ENCODE data around the gene MYT1.
A peak's percentile ranks its signal among the peaks of the same experiment; 100 is the strongest.

The MYT1 gene

DNA sequence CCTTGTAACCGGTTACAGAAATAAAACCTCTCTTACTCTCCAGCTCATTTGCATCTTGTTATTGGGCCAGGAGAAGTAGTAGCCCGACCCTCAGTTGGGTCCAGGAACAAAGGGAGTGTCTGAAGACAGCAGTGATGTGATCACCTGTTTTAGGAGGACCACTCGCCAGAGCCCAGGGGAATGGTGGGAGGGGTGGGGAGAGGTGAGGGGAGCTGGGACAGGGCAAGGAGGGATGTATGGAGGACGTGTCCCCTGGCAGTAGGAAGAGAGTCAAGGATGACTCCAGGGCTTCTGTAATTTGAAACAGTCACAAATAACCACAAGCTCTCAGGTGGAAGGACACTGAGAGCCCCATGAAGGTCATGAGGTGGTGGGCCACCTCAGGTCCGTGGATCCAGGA is 89.9 kb downstream of the MYT1 start:
- DNase-seq, result no peak

DNA sequence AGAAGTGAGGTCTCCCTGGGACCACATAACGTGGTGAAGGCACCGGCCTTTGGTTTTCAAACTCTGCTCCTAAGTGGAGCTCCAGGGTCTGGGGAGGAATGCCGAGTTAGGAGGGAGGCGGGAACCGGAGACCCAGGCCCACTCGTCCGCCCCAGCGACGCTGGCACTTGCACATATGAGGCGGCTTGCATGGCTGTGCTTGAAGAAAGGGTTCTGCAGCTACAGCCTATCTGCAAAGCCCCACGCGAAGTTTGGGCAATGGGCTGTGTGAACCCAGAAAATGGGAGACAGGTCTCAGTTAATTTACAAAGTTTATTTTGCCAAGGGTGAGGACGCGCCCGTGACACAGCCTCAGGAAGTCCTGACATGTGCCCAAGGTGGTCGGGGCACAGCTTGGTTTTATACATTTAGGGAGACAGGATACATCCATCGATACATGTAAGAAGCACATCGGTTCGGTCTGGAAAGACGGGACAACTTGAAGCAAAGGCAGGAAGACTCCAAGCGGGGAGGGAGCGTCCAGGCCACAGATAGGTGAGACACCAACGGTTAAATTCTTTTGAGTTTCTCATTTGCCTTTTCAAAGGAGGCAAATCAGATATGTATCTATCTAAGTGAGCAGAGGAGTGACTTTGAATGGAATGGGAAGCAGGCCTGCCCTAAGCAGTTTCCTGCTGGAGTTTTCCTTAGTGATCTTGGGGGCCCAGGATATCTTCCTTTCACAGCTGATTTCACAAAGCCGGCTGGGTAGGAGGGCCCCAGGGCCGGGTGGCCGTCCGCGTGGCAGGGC is 90.5 kb downstream of the MYT1 start:
- no peak for DNase-seq

DNA sequence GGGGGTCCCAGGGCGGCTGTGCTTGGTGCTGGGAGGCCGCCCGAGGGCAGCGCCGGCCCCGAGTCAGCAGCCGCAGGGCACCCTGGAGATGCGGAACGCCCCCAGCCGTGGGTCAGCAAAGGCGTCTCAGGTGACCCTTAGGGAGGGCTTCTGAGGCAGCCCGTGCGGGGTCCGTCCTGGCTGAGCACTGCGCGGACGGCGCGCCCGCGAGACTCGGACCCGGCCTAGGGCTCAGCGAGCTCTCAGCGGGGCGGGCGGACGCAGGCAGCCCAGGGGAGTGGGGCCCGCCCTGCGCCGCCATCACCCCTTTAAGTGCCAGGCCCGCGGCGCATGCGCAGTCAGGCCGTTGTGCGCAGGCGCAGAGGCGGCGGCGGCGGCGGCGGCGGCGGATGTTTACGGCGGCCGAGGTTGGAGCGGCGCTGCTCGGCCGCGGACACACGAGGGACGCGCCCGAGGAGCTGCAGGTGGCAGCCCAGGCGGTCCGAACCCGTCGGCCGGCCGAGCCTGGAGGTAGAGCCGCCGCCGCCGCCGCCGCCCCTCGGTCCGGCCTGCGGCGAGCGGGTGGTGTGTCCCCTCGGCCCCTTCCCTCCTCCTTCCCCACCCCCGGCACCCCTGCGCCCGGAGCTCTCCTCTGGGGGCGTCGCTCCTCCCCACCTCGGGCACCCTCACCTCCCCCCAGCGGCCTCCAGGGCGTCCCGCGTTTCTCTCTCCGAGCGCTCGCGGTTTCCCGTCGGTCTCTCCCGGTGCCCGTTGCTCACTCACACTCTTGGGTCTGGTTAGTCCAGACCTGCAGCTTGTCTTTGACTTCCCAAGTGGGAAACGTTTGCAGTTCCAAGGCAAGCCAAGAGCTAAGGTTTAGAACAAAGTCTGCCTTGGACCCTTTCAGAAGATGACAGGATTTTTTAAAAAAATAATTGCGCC is 91.4 kb downstream of the MYT1 start, which contains the start of gene PCMTD2:
Gene PCMTD2, plus strand, starts transcription at position 388 of the 921 bp plus-strand sequence. CDS start 4,218 bp downstream, outside the sequence.
- peak; percentile 88 for DNase-seq

DNA sequence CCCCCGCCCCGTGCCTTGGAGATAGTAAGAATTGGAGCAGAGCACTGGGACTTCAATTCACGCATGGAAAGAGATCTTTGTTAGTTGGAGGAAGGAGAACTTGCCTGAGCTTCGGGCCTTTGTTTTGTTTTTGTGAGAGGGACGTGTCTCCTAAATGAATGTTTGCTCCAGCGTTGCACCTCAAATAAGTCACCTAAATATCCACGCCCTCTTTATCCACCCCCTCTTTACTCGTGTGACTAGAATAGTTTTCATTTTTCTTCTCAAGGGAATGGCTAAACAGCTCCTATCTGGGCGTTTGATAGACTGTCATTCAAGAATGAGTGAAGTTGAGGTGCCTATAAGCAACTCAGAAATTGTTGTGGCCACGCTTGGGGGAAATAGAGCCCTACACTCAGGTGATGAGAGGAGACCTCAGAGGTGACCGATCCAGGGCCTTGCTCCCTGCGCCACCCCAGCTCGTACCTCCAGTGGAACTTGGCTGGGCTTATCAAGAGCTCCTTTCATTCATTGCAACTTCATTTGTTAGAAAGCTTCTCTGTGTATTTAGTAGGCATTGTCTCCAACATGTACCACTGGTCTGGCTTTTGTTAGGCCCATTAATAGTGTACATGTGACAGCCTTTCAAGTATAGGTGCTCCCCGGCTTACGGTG is 92.2 kb downstream of the MYT1 start:
- DNase-seq, result no peak

DNA sequence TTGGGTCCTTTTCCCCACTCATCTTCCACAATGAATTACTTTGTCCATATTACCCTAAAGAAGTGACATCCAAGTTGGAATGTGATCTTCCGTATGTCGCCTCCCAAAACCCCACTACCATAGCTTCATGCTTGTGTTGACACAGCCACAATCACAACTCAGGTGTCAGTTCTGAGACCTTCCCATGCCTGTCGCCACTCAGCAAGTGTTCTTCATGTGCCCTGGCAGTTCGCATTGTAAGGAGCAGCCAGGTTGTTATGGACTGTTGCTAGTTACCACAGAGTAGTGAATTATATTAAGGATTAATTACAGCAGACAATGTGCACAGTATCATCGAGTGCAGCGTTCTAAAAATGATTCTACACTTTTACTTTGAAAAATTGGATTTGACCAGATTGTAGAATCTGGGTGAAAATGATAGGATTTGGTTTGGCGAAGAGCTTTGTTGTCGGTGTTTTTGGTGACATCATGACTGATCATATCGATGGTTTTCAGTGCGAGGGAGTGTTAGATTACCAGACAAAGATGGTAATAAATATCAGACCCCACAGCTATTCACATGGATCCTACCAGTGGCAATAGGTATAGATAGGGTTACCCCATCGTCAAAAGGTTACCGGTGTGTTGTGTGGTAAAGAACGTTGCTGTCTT is 93.0 kb downstream of the MYT1 start:
- no peak for DNase-seq

DNA sequence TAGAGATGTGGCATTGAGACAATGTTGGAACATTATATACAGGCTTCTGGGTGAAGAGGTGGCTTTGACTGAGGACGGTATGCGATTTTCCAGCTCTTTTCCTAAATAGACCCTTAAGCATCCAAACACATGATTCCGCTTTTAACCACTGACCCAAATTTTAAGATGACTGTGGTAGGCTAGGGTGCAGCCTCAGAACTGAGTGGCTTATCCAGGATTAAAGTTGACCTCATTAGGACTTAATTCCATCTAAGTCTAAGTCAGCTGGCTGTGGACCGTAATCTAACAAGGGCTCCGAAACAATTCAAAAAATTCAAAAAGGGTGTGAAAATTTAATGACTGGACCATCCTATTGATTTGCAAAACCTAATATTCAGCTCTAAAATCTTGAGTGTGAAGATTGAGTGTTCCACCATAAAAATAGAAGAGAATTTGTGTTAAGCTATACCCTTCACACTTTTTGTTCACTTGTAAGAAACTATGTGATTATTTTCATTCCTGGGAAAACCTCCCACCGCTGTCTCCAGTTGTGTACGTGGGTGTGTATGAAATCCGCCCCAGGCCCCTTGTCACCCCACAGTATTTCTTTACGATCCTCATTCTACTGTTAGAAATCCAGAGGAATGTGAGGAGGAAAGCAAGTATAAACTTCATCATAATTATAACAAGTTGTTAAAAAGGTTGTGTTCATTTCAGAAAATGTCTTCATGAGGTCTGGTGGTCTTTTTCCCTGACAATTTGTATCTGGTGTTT is 94.0 kb downstream of the MYT1 start:
- DNase-seq, result no peak

DNA sequence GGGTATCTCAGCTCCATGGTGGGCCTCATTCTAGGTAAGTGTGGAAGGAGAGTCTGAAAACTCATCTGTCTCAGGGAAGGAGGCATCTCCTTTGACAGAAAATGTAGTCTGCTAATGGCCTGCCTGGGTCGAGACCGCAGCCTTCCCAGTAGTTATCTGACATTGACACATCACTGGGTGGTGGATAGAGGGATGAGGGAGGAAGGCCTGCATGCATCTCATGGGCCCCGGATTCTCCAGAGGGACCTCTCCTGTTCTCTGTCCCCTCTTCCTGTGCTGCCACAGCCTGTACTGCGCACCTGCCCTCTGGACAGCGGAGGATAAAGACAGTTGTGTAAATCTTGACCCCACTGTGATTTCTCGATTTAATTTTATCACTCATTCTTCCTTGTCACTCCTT is 96.0 kb downstream of the MYT1 start:
- DNase-seq, result no peak

DNA sequence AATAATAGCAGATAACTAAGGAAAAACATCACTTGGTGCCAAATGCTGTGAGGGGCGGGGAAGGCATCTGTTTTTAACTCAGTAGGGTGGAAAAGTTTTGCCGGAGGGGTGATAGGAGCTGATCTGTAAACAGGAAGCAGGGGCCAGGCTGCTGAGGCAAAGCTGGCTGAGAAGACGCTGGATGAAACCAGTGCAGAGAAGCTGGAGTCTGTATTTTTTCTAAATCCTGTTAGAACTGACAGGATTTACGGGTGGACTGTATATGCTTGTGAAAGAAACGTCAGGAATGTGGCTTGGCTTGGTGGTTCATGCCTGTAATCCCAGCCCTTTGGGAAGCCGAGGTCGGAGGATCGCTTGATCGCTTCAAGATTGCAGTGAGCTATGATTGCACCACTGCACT is 96.9 kb downstream of the MYT1 start:
- no peak for DNase-seq

DNA sequence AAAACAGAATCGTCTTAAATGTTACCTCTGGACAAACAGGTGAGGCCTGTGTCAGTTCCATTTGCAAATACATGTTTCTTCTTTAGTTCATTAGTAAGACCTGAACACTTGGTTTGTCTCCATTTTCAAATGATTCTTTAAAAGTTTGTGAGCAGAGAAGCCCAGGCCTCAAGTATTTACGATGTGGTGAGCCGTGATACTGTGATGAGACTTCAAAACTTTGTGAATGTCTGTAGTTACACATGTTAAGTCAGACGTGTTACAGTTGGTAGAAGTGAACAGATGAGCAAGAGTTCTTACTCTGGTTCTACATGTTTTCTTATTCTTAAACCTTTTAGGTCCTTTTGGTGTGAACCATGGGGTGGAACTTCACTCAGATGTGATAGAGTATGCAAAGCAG is 99.8 kb downstream of the MYT1 start:
- DNase-seq, result no peak

DNA sequence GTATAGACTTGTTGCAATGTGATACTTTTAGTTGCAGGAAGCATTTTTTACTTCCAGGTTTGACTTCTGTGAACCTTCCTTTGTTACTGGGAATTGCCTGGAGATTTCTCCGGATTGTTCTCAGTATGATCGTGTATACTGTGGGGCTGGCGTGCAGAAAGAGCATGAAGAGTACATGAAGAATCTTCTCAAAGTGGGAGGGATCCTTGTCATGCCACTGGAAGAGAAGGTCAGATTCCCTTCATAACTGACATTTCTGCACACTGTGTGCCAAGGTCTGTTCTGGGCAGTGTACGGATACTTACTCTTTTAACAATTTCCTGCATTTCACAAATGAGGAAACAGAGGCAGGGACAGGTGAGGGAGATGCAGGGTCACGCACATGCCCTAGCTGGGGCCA is 100.9 kb downstream of the MYT1 start:
- no peak for DNase-seq

DNA sequence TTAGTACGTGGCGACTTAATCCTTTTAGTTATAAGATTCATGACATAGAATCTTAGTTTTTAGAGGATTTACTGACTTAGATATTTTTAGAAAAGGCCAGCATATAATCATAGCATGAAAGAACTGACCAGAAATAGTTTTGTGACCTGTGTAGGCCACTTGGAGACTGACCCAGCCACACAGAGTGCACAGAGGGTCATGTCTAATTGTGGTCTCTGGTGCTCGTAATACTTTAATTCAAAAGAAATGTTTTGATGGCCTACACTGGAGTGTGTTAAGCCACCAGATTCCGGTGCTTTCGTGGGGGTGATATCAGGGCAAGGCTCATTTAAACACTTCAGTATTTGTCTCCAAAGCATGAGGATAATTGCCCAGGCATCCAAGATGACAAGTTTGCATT is 102.7 kb downstream of the MYT1 start:
- no peak for DNase-seq

DNA sequence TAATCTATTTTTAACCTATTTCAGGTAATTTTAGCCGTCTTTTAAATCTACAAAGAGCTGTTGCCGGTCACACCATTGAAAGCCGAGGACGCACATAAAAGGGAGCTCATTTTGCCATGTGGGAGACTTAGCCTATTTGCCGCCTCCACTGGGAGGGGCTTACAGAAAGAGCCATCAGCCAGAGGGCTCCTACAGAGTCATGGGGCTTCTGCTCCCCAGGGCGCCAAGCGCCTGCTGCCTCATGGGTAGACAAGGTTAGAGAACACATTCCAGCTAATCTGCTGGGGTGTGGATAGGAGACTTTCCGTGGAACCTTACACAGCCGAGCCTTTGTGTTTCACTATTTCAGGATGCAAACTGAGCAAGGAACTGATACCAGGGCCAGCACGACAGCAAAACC is 103.9 kb downstream of the MYT1 start:
- no peak for DNase-seq

DNA sequence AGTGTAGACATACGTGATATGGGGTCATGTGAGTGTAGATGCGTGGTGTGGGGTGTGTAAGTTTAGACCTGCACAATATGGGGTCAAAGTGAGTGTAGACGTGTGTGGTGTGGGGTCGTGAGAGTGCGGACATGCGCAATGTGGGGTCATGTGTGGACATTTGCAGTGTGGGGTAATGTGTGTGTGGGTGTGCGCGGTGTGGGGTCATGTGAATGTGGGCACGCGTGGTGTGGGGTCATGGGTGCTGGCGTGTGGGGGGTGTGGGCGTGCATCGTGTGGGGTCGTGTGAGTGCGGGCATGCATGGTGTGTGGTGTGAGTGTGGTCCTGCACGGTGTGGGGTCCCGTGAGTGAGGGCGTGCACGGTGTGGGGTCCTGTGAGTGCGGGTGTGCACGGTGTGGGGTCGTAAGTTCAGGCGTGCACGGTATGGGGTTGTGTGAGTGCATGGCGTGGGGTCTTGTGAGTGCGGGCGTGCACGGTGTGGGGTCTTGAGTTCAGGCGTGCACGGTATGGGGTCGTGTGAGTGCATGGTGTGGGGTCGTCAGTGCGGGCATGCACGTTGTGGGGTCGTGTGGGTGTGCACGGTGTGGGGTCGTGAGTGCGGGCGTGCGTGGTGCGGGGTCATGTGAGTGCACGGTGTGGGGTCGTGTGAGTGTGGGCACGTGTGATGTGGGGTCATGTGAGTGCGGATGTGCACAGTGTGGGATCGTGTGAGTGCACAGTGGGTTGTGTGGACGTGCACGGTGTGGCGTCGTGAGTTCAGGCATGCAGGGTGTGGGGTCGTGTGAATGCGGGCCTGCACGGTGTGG is 105.6 kb downstream of the MYT1 start:
- DNase-seq, result no peak

DNA sequence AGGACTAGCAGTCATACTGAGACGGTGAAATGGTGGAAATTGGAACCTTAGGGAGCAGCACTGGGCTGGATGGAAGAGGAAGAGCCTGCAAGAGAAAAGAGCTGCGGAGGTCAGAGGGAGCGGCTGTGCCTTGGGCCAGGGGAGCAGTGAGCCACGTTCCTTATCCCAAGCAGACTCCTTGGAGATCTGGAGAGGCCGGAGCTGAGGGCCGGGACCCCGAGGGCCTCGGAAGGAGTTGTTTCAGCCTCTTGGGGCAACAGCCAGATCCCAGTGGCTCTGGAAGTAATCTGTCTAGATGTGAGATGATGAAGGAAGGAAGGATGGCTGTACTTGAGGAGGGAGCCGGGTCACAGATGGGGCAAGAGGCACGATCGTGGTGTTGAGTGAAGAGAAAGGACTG is 107.4 kb downstream of the MYT1 start:
- no peak for DNase-seq

DNA sequence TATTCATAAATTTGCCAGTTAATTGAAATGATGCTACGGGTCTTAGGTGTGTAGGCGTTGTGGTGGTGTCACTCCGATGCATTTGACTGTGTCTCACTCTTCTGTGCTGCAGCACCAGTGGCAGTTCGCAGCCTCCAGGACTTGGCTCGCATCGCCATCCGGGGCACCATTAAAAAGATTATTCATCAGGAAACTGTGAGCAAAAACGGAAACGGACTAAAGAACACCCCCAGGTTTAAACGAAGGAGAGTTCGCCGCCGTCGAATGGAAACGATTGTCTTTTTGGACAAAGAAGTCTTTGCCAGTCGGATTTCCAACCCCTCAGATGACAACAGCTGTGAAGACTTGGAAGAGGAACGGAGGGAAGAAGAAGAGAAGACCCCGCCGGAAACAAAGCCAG is 108.9 kb downstream of the MYT1 start:
- DNase-seq, result no peak

DNA sequence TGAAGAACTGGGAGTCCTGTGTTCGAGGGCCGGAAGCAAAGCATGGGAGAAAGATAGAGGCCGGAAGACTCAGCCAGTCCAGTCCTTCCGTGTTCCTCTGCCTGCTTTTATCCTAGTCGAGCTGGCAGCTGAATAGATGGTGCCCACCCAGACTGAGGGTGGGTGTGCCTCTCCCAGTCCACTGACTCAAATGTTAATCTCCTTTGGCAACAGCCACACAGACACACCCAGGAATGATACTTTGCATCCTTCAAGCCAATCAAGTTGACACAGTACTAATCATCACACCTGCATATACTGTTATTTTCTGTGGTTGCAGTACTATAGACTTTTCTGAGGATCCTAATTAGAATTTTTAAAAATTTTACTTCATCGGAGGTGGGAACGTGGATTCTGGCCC is 112.6 kb downstream of the MYT1 start:
- no peak for DNase-seq

DNA sequence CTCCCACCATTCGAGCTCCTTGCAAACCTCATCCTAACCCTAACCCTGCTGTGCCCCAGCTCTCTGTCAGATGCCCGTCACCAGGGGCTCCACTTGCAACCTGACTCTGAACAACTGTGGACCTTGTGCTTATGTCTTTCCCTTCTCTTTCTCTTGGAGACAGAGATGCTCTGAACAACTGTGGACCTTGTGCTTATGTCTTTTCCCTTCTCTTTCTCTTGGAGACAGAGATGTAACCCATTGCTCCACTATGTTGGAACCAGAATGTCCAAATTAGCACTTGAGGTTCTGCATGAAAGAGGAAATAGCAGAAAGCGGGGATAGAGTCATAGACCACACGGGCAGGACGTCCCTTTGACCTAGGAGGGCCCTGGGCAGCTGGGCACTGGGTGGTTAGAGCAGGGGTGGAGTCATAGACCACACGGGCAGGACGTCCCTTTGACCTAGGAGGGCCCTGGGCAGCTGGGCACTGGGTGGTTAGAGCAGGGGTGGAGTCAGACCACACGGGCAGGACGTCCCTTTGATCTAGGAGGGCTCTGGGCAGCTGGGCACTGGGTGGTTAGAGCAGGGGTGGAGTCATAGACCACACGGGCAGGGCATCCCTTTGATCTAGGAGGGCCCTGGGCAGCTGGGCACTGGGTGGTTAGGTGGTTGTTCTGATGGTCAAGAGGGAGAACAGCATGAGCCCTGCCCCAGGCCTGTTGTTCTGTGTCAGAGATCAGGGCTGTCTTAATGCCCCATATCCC is 113.5 kb downstream of the MYT1 start:
- no peak for DNase-seq

DNA sequence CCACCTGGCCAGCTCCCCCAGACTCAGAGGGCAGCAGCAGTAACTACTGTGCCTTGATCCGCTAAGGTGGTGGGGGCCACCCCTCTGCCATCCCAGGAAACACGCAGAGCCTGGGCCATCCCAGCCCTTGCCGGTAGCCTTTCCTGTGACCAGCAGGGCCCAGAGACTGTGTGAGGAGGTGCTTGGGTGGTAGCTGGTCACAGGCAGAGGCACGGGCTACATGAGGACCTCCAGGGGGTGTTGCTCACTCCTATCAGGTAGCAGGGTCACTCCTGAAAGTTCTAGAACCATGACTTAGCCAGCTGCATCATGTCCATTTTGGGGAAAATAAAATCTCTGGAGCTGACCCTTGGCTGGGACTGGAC is 114.0 kb downstream of the MYT1 start:
- no peak for DNase-seq

DNA sequence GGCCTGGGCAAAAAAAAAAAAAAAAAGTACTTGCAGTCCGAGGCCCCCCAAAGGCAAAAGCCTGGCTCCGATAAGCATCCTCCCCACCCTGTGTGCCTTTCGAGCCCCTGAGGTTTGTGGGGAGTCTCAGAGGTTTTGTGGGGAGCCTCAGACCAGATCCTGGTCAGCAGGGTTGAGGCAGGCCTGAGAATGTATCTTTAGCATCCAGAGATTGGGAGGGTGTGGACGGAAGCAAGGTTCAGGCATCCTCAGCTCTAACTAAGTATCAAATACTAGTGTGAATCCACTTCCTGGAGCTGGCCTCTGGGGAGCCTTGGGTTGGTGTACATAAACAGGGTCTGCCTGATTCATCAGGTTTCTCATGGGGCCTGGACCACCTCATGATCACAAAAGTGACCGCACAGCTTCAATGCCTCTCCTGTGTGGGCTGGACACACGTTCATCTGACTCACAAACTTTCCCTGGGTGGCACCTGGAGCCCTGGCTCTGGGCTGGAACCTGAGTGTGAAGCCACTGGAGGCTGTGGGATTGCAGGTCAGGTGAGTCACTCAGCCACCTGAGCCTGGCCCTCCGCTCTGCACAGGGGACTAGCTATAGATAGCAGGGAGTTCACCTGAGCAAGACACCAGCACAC is 115.7 kb downstream of the MYT1 start:
- no peak for DNase-seq

DNA sequence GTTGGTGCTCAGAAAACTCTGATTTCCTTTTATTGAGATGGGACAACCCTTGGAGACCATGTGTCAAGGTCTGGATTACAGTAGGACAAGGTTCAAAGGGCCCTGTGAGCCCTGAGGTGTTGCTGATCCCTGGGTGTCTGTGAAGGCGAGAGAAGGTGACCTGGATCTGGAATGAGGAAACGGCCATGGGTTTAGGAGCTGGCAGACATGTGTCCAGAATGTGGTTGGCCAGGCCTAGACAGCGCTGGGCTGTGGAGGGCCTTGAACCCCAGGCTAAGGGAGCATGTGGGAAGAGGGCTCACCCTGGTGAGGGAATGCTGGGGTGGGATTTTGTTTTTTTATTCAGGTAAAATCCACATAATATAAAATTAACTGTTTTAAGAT is 116.2 kb downstream of the MYT1 start:
- no peak for DNase-seq
